Neural crest cell (in vitro differentiated cells): Measurements from ENCODE around the gene SCUBE1. TPM values are rescaled to one million over a fixed set of nuclear protein-coding genes. Genes with fewer than 3 reads are reported as not detected.

ENCODE experiments used
- DNase-seq: peaks from one replicate; pipeline ENCODE4 v3.0.0; 2021; ENCODE audit warnings: low read depth, mixed read lengths, low spot score
- H3K27ac Mint-ChIP-seq: one replicate; pipeline ENCODE4 v1.8.0; 2021; ENCODE audit warnings: mild to moderate bottlenecking, mixed read lengths; ENCODE audit not compliant: unreplicated experiment
- H3K27me3 Mint-ChIP-seq: 2 replicates; pipeline ENCODE4 v1.8.0; 2021; ENCODE audit warnings: low read depth, mild to moderate bottlenecking, mixed read lengths
- H3K36me3 Mint-ChIP-seq: 2 replicates; pipeline ENCODE4 v1.8.0; 2021; ENCODE audit warnings: low read depth, mild to moderate bottlenecking, mixed read lengths
- H3K4me1 Mint-ChIP-seq: 2 replicates; pipeline ENCODE4 v1.8.0; 2021; ENCODE audit warnings: mixed read lengths
- H3K4me3 Mint-ChIP-seq: one replicate; pipeline ENCODE4 v1.8.0; 2021; ENCODE audit warnings: mild to moderate bottlenecking, mixed read lengths
- H3K9me3 Mint-ChIP-seq: 2 replicates; pipeline ENCODE4 v1.8.0; 2021; ENCODE audit warnings: mixed read lengths
- CTCF ChIP-seq: fragments of 200-600 bp; sonication (generic); conservative IDR thresholded peaks from 2 replicates; pipeline ENCODE4 v1.5.0; 2021; ENCODE audit warnings: antibody characterized with exemption, mild to moderate bottlenecking
- total RNA-seq: library from RNA; stranded (reverse); gene quantifications from 2 replicates; pipeline ENCODE4 v1.2.1, GENCODE V29; 2021

SCUBE1 gene
- total RNA-seq, 1 donor from 2014 or later: 12.1 TPM

GRCh38 chr22:43176090-43176489 lies 167.1 kb downstream of the SCUBE1 start:
- H3K27me3 Mint-ChIP-seq: no peaks in the 10 kb centered on the region
- no peaks in the 10 kb centered on the region for H3K4me1 Mint-ChIP-seq
- peaks cover 6% of the 10 kb centered on the region for H3K36me3 Mint-ChIP-seq
- TF ChIP-seq CTCF: no peak
- H3K9me3 Mint-ChIP-seq: no peaks in the 10 kb centered on the region
- no peak for DNase-seq
- no peak overlapping the region for H3K4me3 Mint-ChIP-seq
- no peak overlapping the region for H3K27ac Mint-ChIP-seq

GRCh38 chr22:43174941-43175531 lies 168.1 kb downstream of the SCUBE1 start:
- TF ChIP-seq CTCF: no peak
- no peak overlapping the region for H3K4me3 Mint-ChIP-seq
- H3K27ac Mint-ChIP-seq: no peak overlapping the region
- H3K9me3 Mint-ChIP-seq: no peaks in the 10 kb centered on the region
- DNase-seq: no peak
- H3K27me3 Mint-ChIP-seq: no peaks in the 10 kb centered on the region
- H3K4me1 Mint-ChIP-seq: no peaks in the 10 kb centered on the region
- H3K36me3 Mint-ChIP-seq: peaks cover 6% of the 10 kb centered on the region

- H3K27ac Mint-ChIP-seq: no peak overlapping the region
- TF ChIP-seq CTCF: no peak
- DNase-seq: no peak
- H3K4me3 Mint-ChIP-seq: no peak overlapping the region
- H3K4me1 Mint-ChIP-seq: no peaks in the 10 kb centered on the region
- peaks cover 6% of the 10 kb centered on the region for H3K36me3 Mint-ChIP-seq
- no peaks in the 10 kb centered on the region for H3K9me3 Mint-ChIP-seq
- no peaks in the 10 kb centered on the region for H3K27me3 Mint-ChIP-seq
Observed at GRCh38 chr22:43173976-43174720, 169.0 kb downstream of the SCUBE1 start.

- H3K4me1 Mint-ChIP-seq: no peaks in the 10 kb centered on the region
- no peak overlapping the region for H3K27ac Mint-ChIP-seq
- H3K27me3 Mint-ChIP-seq: no peaks in the 10 kb centered on the region
- no peak overlapping the region for H3K4me3 Mint-ChIP-seq
- TF ChIP-seq CTCF: no peak
- DNase-seq: no peak
- no peaks in the 10 kb centered on the region for H3K9me3 Mint-ChIP-seq
- peaks cover 1% of the 10 kb centered on the region for H3K36me3 Mint-ChIP-seq
Observed at GRCh38 chr22:43173566-43173965, 169.6 kb downstream of the SCUBE1 start.

GRCh38 chr22:43172191-43172590 lies 171.0 kb downstream of the SCUBE1 start:
- Mint-ChIP-seq H3K9me3 (no peaks in the 10 kb centered on the region), H3K36me3 (no peaks in the 10 kb centered on the region), H3K4me1 (no peaks in the 10 kb centered on the region), H3K27ac (no peak overlapping the region), H3K27me3 (no peaks in the 10 kb centered on the region), H3K4me3 (no peak overlapping the region)
- DNase-seq: no peak
- TF ChIP-seq CTCF: no peak
